Small intestine (tissue), 7 donors: ENCODE measurements around the gene STOML2. TPM values are rescaled to one million over a fixed set of nuclear protein-coding genes. Genes with fewer than 3 reads are reported as not detected.
A peak's percentile ranks its signal among the peaks of the same experiment; 100 is the strongest.

ENCODE experiments used
- DNase-seq, 2 donors: peaks; one replicate each; pipeline versions ENCODE4 v3.0.0 to v3.0.0-alpha.2; 2013
- FAIRE-seq: peaks from 2 replicates; lab custom pipeline; 2012; peaks lifted over from hg19 to GRCh38; lab: Jason Lieb, UNC
- H3K27ac ChIP-seq, 3 donors: one replicate each; pipeline ENCODE4 v1.5.1; 2013; ENCODE audit warnings: low read length in 2 of 3, mild to moderate bottlenecking in 2 of 3, control low read depth in 1 of 3, inconsistent platforms in 1 of 3, low read depth in 1 of 3, moderate library complexity in 1 of 3
- H3K27me3 ChIP-seq, 3 donors: one replicate each; pipeline ENCODE4 v1.6.1; 2013; ENCODE audit warnings: low read length in 3 of 3, inconsistent platforms in 1 of 3; ENCODE audit not compliant: control insufficient read depth in 3 of 3, insufficient read depth in 3 of 3
- H3K36me3 ChIP-seq, 3 donors: one replicate each; pipeline ENCODE4 v1.6.1; 2013; ENCODE audit warnings: low read length in 3 of 3, inconsistent platforms in 1 of 3, low read depth in 1 of 3, mild to moderate bottlenecking in 1 of 3, moderate library complexity in 1 of 3; ENCODE audit not compliant: control insufficient read depth in 3 of 3, insufficient read depth in 2 of 3
- H3K4me1 ChIP-seq, 3 donors: one replicate each; pipeline ENCODE4 v1.6.1; 2013; ENCODE audit warnings: low read length in 2 of 3, inconsistent platforms in 1 of 3, low read depth in 1 of 3, mild to moderate bottlenecking in 1 of 3, moderate library complexity in 1 of 3; ENCODE audit not compliant: control insufficient read depth in 3 of 3, insufficient read depth in 2 of 3
- H3K4me3 ChIP-seq, 3 donors: one replicate each; pipeline ENCODE4 v1.5.1; 2013; ENCODE audit warnings: low read length in 3 of 3, control low read depth in 1 of 3, inconsistent platforms in 1 of 3, low read depth in 1 of 3, mild to moderate bottlenecking in 1 of 3, moderate library complexity in 1 of 3
- H3K9me3 ChIP-seq, 2 donors: one replicate each; pipeline ENCODE4 v1.6.1; 2013; ENCODE audit warnings: low read depth in 1 of 2, low read length in 1 of 2; ENCODE audit not compliant: control insufficient read depth in 2 of 2, insufficient read depth in 1 of 2
- WGBS, 3 donors: extraction: QIAGEN DNeasy Blood & Tissue Kit; methylation state at CpG; one replicate each; pipeline ENCODE4 v1.1.7; 2013; 5-methylcytosine and 5-hydroxymethylcytosine counted together
- polyA plus RNA-seq, 4 donors: library from polyadenylated mRNA; stranded (reverse) in 3 of 4; unstranded in 1 of 4; fragments of 200-250 nt in 3 of 4; fragments of 120-200 nt in 1 of 4; gene quantifications; one replicate each; pipeline versions ENCODE4 v1.2.1 to v1.2.3, GENCODE V29; 2013
- donor health status: healthy with polysubstance abuse.
- donor health status: control.
- donor health status: control.
- donor health status: Bipolar disorder and iron deficiency.
- donor health status: healthy.

STOML2 gene
- polyA plus RNA-seq, 4 donors: 123 to 160 (median 129) TPM

DNA sequence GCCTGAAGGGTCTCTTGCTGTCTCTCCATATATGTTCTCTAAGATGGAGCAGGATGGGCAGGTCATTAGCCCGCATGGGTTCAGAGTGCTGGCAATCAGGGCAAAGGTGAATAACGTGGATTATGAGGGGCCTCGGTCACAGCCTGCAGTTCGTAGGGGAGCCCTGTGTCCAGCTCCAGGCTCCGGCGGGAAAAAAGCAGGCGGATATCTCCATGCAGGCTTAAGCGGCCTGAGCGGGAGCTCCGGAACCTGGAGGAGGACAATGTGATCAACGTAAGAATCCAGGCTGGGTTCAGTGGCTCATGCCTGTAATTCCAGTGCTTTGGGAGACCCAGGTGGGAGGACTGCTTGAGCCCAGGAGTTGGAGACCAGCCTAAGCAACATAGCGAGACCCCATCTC lies 2.2 kb upstream of the STOML2 start:
- FAIRE-seq (no peak), DNase-seq (no peak)
- WGBS, 3 donors: 85 to 92% (median 85%) methylated on average over 12 of the region's 12 CpGs
- H3K27me3 ChIP-seq: no peaks in the 10 kb centered on the region
- H3K4me1 ChIP-seq: peaks cover 0 to 18% (median 4%) of the 10 kb centered on the region in 3 donors
- H3K36me3 ChIP-seq: peaks cover 6 to 71% (median 16%) of the 10 kb centered on the region in 3 donors
- no peaks in the 10 kb centered on the region for H3K9me3 ChIP-seq
- no peak overlapping the region for H3K4me3 ChIP-seq
- no peak overlapping the region for H3K27ac ChIP-seq

DNA sequence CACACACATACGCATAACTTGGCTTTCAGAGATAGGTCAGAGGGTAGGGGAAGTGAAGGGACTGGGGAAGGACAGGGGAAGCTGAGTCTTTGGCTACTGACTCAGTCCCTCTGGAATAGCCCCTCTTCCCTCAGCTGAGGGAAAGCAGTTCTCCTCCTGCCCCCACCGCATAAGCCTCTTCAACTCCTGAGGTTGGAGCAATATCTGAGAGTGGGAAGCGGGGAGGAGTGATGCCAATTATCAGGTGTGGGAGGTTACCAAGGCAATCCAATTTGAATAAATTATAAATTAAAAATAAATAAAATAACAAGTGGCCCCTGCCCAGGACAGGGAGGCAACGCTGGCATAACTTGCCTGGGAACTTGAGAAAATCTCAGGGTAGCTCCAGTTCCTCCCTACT lies 1.7 kb upstream of the STOML2 start:
- no peak for FAIRE-seq
- WGBS, 3 donors: 90 to 94% (median 93%) methylated on average over 4 of the region's 4 CpGs
- DNase-seq: no peak
- Histone ChIP-seq H3K9me3 (no peaks in the 10 kb centered on the region), H3K36me3 (peaks cover 6 to 75% (median 20%) of the 10 kb centered on the region in 3 donors), H3K4me3 (no peak overlapping the region), H3K27ac (no peak overlapping the region), H3K4me1 (peaks cover 0 to 17% (median 4%) of the 10 kb centered on the region in 3 donors), H3K27me3 (no peaks in the 10 kb centered on the region)

DNA sequence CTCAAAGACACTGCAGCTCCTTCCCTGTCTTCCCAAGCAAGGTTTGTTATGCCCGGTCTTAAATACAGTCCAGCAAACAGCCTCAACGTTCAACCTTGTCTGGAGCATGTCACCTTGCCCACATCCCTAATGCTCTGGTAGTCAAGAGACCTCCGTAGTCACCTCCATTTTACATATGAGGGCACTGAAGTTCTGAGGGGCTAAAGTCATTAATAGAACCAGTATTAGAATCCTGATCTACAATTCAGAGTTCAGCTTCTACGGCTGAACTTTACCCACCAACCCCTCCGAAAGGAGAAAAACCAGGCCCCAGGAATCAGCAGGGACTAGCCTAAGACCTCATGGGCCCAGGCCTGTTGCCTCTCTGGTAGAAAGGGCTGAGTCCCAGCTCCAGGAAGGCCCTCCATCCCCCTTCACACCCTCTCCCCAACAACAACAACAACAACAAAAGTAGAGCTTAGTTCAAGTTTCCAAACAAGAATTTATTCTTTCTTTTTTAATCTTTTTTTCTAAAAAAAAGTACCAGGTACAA lies 795 bp upstream of the STOML2 start:
- Histone ChIP-seq H3K4me1 (peaks cover 0 to 17% (median 4%) of the 10 kb centered on the region in 3 donors), H3K27ac (peak overlapping the region; percentile 61 to 85 (median 78)), H3K9me3 (no peaks in the 10 kb centered on the region), H3K36me3 (peaks cover 6 to 73% (median 20%) of the 10 kb centered on the region in 3 donors), H3K27me3 (no peaks in the 10 kb centered on the region), H3K4me3 (peak overlapping the region in 1 of 3 donors; percentile 93)
- 36 to 47% (median 41%) methylated on average over 5 of the region's 5 CpGs for WGBS, 3 donors
- no peak for FAIRE-seq
- no peak for DNase-seq

DNA sequence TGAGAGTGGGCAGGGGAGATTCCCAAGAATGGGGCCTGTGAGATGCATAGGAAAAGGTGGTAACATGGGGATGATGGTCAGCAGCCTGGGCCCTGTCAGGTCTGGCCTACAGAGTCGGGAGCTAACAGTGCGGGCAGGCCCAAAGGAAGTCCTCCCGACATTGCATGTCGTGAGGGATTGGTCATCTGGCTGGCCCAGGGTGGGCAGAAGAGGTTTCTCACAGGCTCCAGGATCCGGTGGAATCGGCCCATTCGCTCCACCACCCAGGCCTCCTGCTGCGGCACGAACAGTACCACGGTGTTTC lies 514 bp downstream of the STOML2 start:
- Histone ChIP-seq H3K4me3 (peak overlapping the region; percentile 73 to 93 (median 78)), H3K36me3 (peaks cover 6 to 60% (median 20%) of the 10 kb centered on the region in 3 donors), H3K27me3 (no peaks in the 10 kb centered on the region), H3K4me1 (peaks cover 0 to 17% (median 4%) of the 10 kb centered on the region in 3 donors), H3K27ac (peak overlapping the region in 2 of 3 donors; percentile 78 to 88), H3K9me3 (no peaks in the 10 kb centered on the region)
- peak in 1 of 2 donors; percentile 65 for DNase-seq
- WGBS, 3 donors: 3% methylated on average over 10 of the region's 10 CpGs
- no peak for FAIRE-seq

DNA sequence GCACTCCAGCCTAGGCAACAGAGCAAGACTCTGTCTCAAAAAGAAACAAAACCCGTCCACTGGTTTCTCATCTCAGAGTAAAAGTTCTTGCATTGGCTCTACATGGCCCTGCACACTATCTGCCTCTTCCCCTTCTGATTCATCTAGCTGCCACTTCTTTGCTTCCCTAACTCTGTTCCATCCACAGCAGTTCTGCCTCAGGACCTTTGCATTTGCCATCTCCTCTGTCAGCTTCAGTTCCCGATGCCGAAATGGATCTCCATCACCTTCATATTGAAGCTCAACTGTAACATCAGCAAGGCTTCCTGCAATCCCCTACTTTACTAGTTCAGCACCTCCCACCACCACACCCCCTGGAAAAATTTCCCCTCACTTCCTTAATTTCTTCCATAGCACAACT lies 5.4 kb downstream of the STOML2 start:
- FAIRE-seq (no peak), DNase-seq (no peak)
- Histone ChIP-seq H3K4me3 (no peak overlapping the region), H3K4me1 (peaks cover 0 to 19% (median 4%) of the 10 kb centered on the region in 3 donors), H3K27me3 (no peaks in the 10 kb centered on the region), H3K36me3 (peaks cover 3 to 46% (median 7%) of the 10 kb centered on the region in 3 donors), H3K9me3 (no peaks in the 10 kb centered on the region), H3K27ac (no peak overlapping the region)
- 83 to 93% (median 89%) methylated on average over 3 of the region's 3 CpGs for WGBS, 3 donors

DNA sequence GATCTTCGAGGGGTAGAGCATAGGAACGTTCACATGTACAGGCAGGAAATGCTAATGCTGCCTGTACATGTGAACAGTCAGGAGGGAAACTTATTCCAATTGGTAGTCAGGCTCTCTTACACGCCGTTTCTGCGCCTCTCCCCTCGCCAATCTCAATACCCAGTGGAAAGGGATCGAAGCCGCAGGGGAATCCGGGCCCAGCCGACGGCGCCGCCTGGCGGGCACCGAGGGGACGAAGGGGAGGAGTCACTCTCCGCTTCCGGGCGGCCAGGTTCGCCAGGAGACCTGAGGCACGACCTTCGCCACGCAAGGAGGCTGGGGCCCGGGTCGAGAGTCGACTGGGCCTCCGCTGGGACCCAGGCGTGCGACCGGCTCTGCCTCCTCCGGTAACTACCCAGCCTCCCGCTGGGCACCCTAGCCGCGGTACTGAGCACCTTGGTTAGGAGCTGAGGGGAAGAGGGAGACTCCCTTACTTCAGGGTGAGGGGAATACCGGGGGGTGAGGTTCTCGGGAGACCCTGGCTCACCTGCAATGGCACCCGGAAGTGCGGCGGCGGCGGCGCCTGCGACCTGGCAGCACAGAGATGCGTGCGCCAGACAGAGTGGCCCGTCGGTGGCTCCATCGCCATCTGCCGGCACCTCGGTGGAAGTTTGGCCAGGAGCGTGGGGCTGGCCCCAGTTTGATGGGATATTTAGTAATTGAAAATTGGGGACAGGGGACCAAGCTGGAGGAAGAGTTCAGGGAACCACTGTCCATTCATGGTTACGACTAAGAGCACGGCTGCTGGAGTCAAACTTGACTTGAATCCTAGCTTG lies 6.7 kb downstream of the STOML2 start, which contains the start of gene PIGO:
TSS of gene PIGO (minus strand) at position 557 of the 815 bp plus-strand sequence. CDS start 1,026 bp downstream, outside the sequence.
- Histone ChIP-seq H3K27ac (peak within 1 kb of the TSS; percentile 93 to 99 (median 97)), H3K9me3 (no peaks in the 10 kb centered on the region), H3K36me3 (peaks cover 6 to 48% (median 7%) of the 10 kb centered on the region in 3 donors), H3K4me1 (peaks cover 0 to 9% (median 2%) of the 10 kb centered on the region in 3 donors), H3K27me3 (no peaks in the 10 kb centered on the region), H3K4me3 (peak within 1 kb of the TSS; percentile 61 to 96 (median 62))
- peak; percentile 91 to 97 for DNase-seq
- WGBS, 3 donors: 0% methylated on average over 45 to 53 of the region's 53 CpGs
- FAIRE-seq: no peak

DNA sequence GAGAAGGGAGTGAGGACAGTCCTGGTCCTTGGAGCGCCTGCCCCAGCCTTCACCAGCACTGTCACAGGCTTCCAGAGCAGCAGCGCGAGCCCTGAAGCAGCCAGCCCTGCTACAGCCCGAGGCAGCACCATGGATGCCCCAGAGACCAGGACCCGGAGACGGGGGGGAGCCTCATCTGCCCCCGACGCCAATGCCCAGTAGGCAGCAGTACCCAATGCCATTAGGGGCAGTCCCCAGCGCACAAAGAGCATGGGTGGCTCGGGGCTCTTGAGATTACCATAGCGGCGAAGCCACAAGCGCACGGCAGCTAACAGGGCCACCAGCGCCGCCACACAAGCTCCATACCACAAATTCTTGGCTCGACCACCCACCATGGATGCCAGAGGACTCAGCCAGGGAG lies 11.4 kb downstream of the STOML2 start:
- no peaks in the 10 kb centered on the region for H3K9me3 ChIP-seq
- peaks cover 0 to 9% (median 0%) of the 10 kb centered on the region in 3 donors for H3K4me1 ChIP-seq
- H3K27ac ChIP-seq: no peak overlapping the region
- no peaks in the 10 kb centered on the region for H3K27me3 ChIP-seq
- no peak for DNase-seq
- WGBS, 3 donors: 95 to 96% (median 96%) methylated on average over 17 of the region's 17 CpGs
- no peak for FAIRE-seq
- peaks cover 3 to 66% (median 18%) of the 10 kb centered on the region in 3 donors for H3K36me3 ChIP-seq
- H3K4me3 ChIP-seq: no peak overlapping the region

DNA sequence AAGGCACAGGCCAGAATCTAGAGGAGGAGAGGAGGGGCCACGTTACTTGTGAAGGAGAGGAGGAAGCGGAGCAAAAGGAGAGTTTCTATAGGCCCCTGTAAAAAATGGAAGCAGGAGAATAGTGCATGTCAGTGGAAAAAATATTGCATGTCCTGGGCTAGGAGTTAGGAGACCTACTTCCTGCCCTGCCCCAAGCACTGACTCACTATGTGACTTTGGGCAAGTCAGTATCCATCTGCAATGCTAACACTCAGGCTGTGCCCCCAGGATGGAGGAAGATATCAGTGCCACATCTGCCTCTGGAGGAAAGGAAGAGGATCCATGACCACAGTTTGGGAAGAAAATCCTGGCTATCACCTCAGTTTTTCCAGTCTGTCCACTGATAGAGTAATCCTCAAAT lies 13.5 kb downstream of the STOML2 start:
- H3K4me1 ChIP-seq: no peaks in the 10 kb centered on the region
- peaks cover 3 to 64% (median 18%) of the 10 kb centered on the region in 3 donors for H3K36me3 ChIP-seq
- no peaks in the 10 kb centered on the region for H3K27me3 ChIP-seq
- DNase-seq (no peak), FAIRE-seq (no peak)
- H3K4me3 ChIP-seq: no peak overlapping the region
- H3K9me3 ChIP-seq: no peaks in the 10 kb centered on the region
- 89 to 100% (median 96%) methylated on average over 2 of the region's 2 CpGs for WGBS, 3 donors
- no peak overlapping the region for H3K27ac ChIP-seq
